Adrenal gland (tissue), 12 donors: ENCODE results near the gene HTR4. TPM values are rescaled to one million over a fixed set of nuclear protein-coding genes. Genes with fewer than 3 reads are reported as not detected.
A peak's percentile ranks its signal among the peaks of the same experiment; 100 is the strongest.

Experiments used
- DNase-seq, 7 donors: peaks; one replicate each; pipeline ENCODE4 v3.0.0-alpha.2; 2019 to 2020
- H3K27ac ChIP-seq, 5 donors: fragments of 200-600 bp; sonication (generic) in 4 of 5; 1 replicate in 3 of 5; 2 replicates in 2 of 5; pipeline versions ENCODE4 v1.5.1 to v1.8.0; 2016 to 2020; ENCODE audit warnings: mild to moderate bottlenecking in 1 of 5
- H3K27me3 ChIP-seq: fragments of 200-600 bp; 2 replicates; pipeline ENCODE4 v1.8.0; 2021
- H3K36me3 ChIP-seq, 2 donors: fragments of 200-600 bp; replicated peaks in 1 of 2; 1 replicate in 1 of 2; 2 replicates in 1 of 2; pipeline versions ENCODE4 v1.5.1 to v1.8.0; 2018 to 2022
- H3K4me1 ChIP-seq, 2 donors: fragments of 200-600 bp; replicated peaks in 1 of 2; 1 replicate in 1 of 2; 2 replicates in 1 of 2; pipeline versions ENCODE4 v1.5.1 to v1.8.0; 2018 to 2021
- H3K4me3 ChIP-seq, 4 donors: fragments of 200-600 bp; sonication (generic) in 3 of 4; one replicate each; pipeline ENCODE4 v1.5.1; 2016 to 2018
- H3K9me3 ChIP-seq, 3 donors: fragments of 200-600 bp; sonication (generic) in 1 of 3; replicated peaks in 1 of 3; 1 replicate in 2 of 3; 2 replicates in 1 of 3; pipeline versions ENCODE4 v1.5.1 to v1.8.0; 2016 to 2021
- CTCF ChIP-seq, 6 experiments: fragments of 450-650 bp in 4 of 6; fragments of 200-600 bp in 2 of 6; sonication (generic) in 1 of 6; IDR thresholded peaks; 1 replicate in 5 of 6; 2 replicates in 1 of 6; pipeline versions ENCODE4 v1.5.1 to v1.8.0; 2016 to 2021; ENCODE audit warnings: antibody characterized with exemption in 6 of 6, mild to moderate bottlenecking in 2 of 6, moderate library complexity in 1 of 6
- POLR2A ChIP-seq, 2 donors: fragments of 450-650 bp; IDR thresholded peaks; one replicate each; pipeline ENCODE4 v1.6.1; 2017; ENCODE audit warnings: antibody characterized with exemption in 2 of 2, mild to moderate bottlenecking in 2 of 2, moderate library complexity in 1 of 2
- WGBS, 4 donors: extraction: QIAGEN DNeasy Blood & Tissue Kit in 2 of 4; methylation state at CpG; one replicate each; pipeline versions ENCODE4 v1.1.5 to v1.1.7; 2013 to 2017; 5-methylcytosine and 5-hydroxymethylcytosine counted together
- intact Hi-C, 2 donors: fragments of 100-400 bp; cut with DNase I; formaldehyde crosslinking; loops; one replicate each; pipeline versions ENCODE4 v1.14.1 to v1.15.0; 2022 to 2023
- polyA plus RNA-seq, 3 donors: library from polyadenylated mRNA; stranded (reverse); fragments of 200-250 nt in 2 of 3; fragments of 350-450 nt in 1 of 3; fragmentation: Illumina TruSeq in 1 of 3; extraction: RNeasy Lipid Tissue Mini Kit (QIAGEN cat#74804) in 1 of 3; gene quantifications; one replicate each; pipeline ENCODE4 v1.2.3, GENCODE V29; 2013 to 2014
- total RNA-seq, 9 donors: library from RNA; depleted of rRNA in 4 of 9; stranded (reverse); fragments of >200 nt in 4 of 9; fragments of 120-200 nt in 1 of 9; fragmentation: NEBNext Ultra II Directional in 1 of 9; extraction: Animal tissue kit (Norgen Biotek cat#: 25700) in 1 of 9; gene quantifications; one replicate each; pipeline versions ENCODE4 v1.1.0 to v1.2.4, GENCODE V29; 2013 to 2023
- donor health status: healthy with polysubstance abuse.
- donor health status: Bipolar disorder and iron deficiency.
- donor health status: DM: yes; HTN: yes; CAD: no.
- donor health status: DM: no; HTN: no; CAD: no.
- donor health status: DM: no; HTN: no; CAD: no.
- donor health status: DM: yes; HTN: yes; CAD: no.

HTR4 gene
- total and polyA plus RNA-seq, 12 donors = 0.11 to 2.6 (median 0.83) TPM; not detected in 1

DNA sequence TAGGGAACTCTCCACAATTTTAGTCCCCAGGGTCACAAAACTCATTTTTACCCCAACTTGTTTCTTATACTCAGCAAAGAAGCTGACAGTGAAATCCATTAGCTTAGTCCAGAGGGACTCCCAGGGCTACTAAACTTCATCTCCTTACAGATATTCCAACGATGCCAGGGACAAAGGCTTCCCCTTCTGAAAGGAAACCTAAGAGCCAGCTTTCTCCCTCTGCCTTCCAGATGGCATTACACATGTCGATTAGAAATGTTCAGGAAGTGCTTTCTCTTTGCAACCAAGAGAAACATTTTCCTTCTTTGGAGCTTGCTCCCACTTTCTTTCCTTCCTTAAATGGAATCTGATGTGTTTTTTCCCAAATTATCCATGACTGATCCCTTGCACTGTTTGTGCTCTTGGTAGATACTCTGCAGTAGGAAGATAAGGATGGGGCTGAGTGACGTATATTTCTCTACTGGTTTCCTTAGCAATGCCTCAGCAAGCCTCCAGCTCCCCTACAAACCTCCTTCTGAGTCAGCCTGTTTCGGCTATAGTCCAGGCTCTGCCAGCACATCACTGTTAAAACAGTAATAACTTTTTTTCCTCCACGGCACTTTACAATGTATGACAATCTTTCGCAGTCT, 43.0 kb upstream of the HTR4 start:
- Histone ChIP-seq H3K27me3 (no peaks in the 10 kb centered on the region), H3K36me3 (no peaks in the 10 kb centered on the region), H3K4me1 (no peaks in the 10 kb centered on the region), H3K4me3 (no peak overlapping the region), H3K9me3 (no peaks in the 10 kb centered on the region), H3K27ac (no peak overlapping the region)
- intact Hi-C loops = no loop called here
- WGBS, 4 donors = 62 to 65% (median 63%) methylated on average over 6 of the region's 6 CpGs
- peak in 4 of 7 donors; percentile 22 to 59 (median 34) for DNase-seq
- TF ChIP-seq POLR2A (IDR thresholded peaks at IDR 0.05) (no peak), CTCF (IDR thresholded peaks at IDR 0.05) (no peak)

- WGBS, 4 donors = 82 to 92% (median 89%) methylated on average over 3 of the region's 3 CpGs
- no peak for TF ChIP-seq CTCF (IDR thresholded peaks at IDR 0.05)
- H3K36me3 ChIP-seq = no peaks in the 10 kb centered on the region
- H3K27me3 ChIP-seq = no peaks in the 10 kb centered on the region
- H3K4me1 ChIP-seq = no peaks in the 10 kb centered on the region
- DNase-seq = no peak
- no peak overlapping the region for H3K27ac ChIP-seq
- H3K4me3 ChIP-seq = no peak overlapping the region
- intact Hi-C loops = no loop called here
- H3K9me3 ChIP-seq = no peaks in the 10 kb centered on the region
Measured at GRCh38 chr5:148696187-148697036, 42.1 kb upstream of the HTR4 start.

- no peak overlapping the region for H3K4me3 ChIP-seq
- intact Hi-C loops = no loop called here
- WGBS, 4 donors = 66 to 80% (median 72%) methylated on average over 1 of the region's 1 CpG
- DNase-seq = no peak
- no peak overlapping the region for H3K27ac ChIP-seq
- TF ChIP-seq POLR2A (IDR thresholded peaks at IDR 0.05) = no peak
- no peak for TF ChIP-seq CTCF (IDR thresholded peaks at IDR 0.05)
- no peaks in the 10 kb centered on the region for H3K4me1 ChIP-seq
- no peaks in the 10 kb centered on the region for H3K36me3 ChIP-seq
- peaks cover 0 to 6% (median 0%) of the 10 kb centered on the region in 3 donors for H3K9me3 ChIP-seq
- H3K27me3 ChIP-seq = no peaks in the 10 kb centered on the region
Measured at GRCh38 chr5:148690945-148691344, 36.6 kb upstream of the HTR4 start.

DNA sequence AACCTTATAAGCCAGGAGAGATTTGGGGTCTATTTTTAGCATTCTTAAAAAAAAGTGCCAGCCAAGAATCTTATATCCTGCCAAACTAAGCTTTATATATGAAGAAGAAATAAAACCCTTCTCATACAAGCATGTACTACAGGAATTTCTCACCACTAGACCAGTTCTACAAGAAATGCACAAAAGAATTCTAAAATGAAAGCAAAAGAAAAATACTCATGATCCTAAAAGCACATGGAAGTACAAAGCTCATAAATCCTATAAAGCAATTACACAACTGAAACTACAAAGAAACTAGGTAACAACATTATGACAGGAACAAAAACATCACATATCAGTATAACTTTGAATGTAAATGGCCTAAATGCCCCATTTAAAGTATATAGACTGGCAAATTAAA, 34.5 kb upstream of the HTR4 start:
- Histone ChIP-seq H3K36me3 (no peaks in the 10 kb centered on the region), H3K27ac (no peak overlapping the region), H3K27me3 (no peaks in the 10 kb centered on the region), H3K4me1 (no peaks in the 10 kb centered on the region), H3K9me3 (peaks cover 0 to 6% (median 0%) of the 10 kb centered on the region in 3 donors), H3K4me3 (no peak overlapping the region)
- TF ChIP-seq CTCF (IDR thresholded peaks at IDR 0.05) (no peak), POLR2A (IDR thresholded peaks at IDR 0.05) (no peak)
- intact Hi-C loops = no loop called here
- DNase-seq = no peak
